K562 (cell line): Measurements from ENCODE around the gene OXSR1. TPM values are rescaled to one million over a fixed set of nuclear protein-coding genes. Genes with fewer than 3 reads are reported as not detected.

Experiments
- BRD4 ChIP-seq: fragments of 200-600 bp; sonication (generic); IDR thresholded peaks from 2 replicates; pipeline ENCODE4 v1.6.1; 2017; ENCODE audit warnings: inconsistent platforms
- CBX5 ChIP-seq: IDR thresholded peaks from 2 replicates; pipeline ENCODE4 v1.6.1; 2014; ENCODE audit warnings: low read depth, borderline replicate concordance
- CHD4 ChIP-seq: fragments of 200-600 bp; sonication (generic); IDR thresholded peaks from 3 replicates; pipeline ENCODE4 v1.6.1; 2012; ENCODE audit warnings: low read depth, mild to moderate bottlenecking, mixed read lengths, low read length, inconsistent platforms; ENCODE audit not compliant: insufficient read depth, insufficient replicate concordance, poor library complexity, severe bottlenecking
- GABPB1 ChIP-seq: sonication (generic); formaldehyde crosslinking; IDR thresholded peaks from 2 replicates; pipeline ENCODE4 v1.8.0; 2022; ENCODE audit warnings: mild to moderate bottlenecking, missing genetic modification reagents
- HNRNPL ChIP-seq: fragments of 200-400 bp; formaldehyde crosslinking; IDR thresholded peaks from 2 replicates; pipeline ENCODE4 v1.6.1; 2017; ENCODE audit warnings: low read depth, mild to moderate bottlenecking, low read length
- JUND ChIP-seq, 2 experiments: IDR thresholded peaks; 2 replicates in 1 of 2; 3 replicates in 1 of 2; pipeline ENCODE4 v1.6.1; 2011; ENCODE audit warnings: borderline replicate concordance in 2 of 2, low read depth in 2 of 2, low read length in 2 of 2, improper control_type of control experiment in 1 of 2, missing biosample characterization in 1 of 2, missing genetic modification characterization in 1 of 2, missing genetic modification reagents in 1 of 2
- MEIS2 ChIP-seq: fragments of 450-650 bp; IDR thresholded peaks from 2 replicates; pipeline ENCODE4 v1.6.1; 2014; ENCODE audit warnings: mild to moderate bottlenecking; ENCODE audit not compliant: partially characterized antibody
- MTA2 ChIP-seq: fragments of 450-650 bp; IDR thresholded peaks from 2 replicates; pipeline ENCODE4 v1.6.1; 2016; ENCODE audit warnings: low read depth
- NEUROD1 ChIP-seq: fragments of 150-350 bp; IDR thresholded peaks from 2 replicates; pipeline ENCODE4 v1.6.1; 2014; ENCODE audit warnings: borderline replicate concordance, low read length, low read depth; ENCODE audit not compliant: partially characterized antibody
- NFE2 ChIP-seq: IDR thresholded peaks from 2 replicates; pipeline ENCODE4 v1.6.1; 2014; ENCODE audit warnings: antibody characterized with exemption, low read depth
- NR2C1 ChIP-seq, 2 experiments: fragments of 450-650 bp; IDR thresholded peaks; 2 replicates each; pipeline ENCODE4 v1.6.1; 2017; ENCODE audit warnings: mild to moderate bottlenecking in 2 of 2, antibody characterized with exemption in 1 of 2, inconsistent platforms in 1 of 2, missing compliant biosample characterization in 1 of 2, missing genetic modification characterization in 1 of 2
- PHF20 ChIP-seq: fragments of 450-650 bp; IDR thresholded peaks from 2 replicates; pipeline ENCODE4 v1.6.1; 2018; ENCODE audit not compliant: partially characterized antibody
- RAD21 ChIP-seq, 2 experiments: fragments of 250-450 bp in 1 of 2; fragments of 450-650 bp in 1 of 2; sonication (Bioruptor Pico) in 1 of 2; formaldehyde crosslinking in 1 of 2; IDR thresholded peaks in 1 of 2; conservative IDR thresholded peaks in 1 of 2; 2 replicates each; pipeline versions ENCODE4 v1.4.0 to v1.8.0; 2020 to 2022; ENCODE audit warnings: mild to moderate bottlenecking in 2 of 2, moderate library complexity in 1 of 2
- RBBP5 ChIP-seq: fragments of 200-600 bp; sonication (generic); IDR thresholded peaks from 2 replicates; pipeline ENCODE4 v1.6.1; 2012; ENCODE audit warnings: borderline replicate concordance, mild to moderate bottlenecking, low read length, control low read depth, inconsistent platforms; ENCODE audit not compliant: insufficient read depth, poor library complexity, severe bottlenecking
- RCOR1 ChIP-seq, 2 experiments: IDR thresholded peaks; 2 replicates each; pipeline ENCODE4 v1.6.1; 2012; ENCODE audit warnings: low read depth in 2 of 2, low read length in 2 of 2, borderline replicate concordance in 1 of 2, improper control_type of control experiment in 1 of 2
- SMAD3 ChIP-seq: fragments of 450-650 bp; formaldehyde crosslinking; conservative IDR thresholded peaks from 2 replicates; pipeline ENCODE4 v1.4.0; 2020; ENCODE audit warnings: mild to moderate bottlenecking
- ZNF197 ChIP-seq: fragments of 200-800 bp; sonication (Bioruptor generic); IDR thresholded peaks from 2 replicates; pipeline ENCODE4 v1.6.1; 2016; ENCODE audit warnings: low read depth, missing genetic modification characterization, missing compliant biosample characterization
- ZNF23 ChIP-seq: fragments of 250-450 bp; sonication (Bioruptor Pico); IDR thresholded peaks from 2 replicates; pipeline ENCODE4 v1.4.0; 2020; ENCODE audit warnings: mild to moderate bottlenecking
- ZNF316 ChIP-seq: fragments of 450-650 bp; IDR thresholded peaks from 2 replicates; pipeline ENCODE4 v1.6.1; 2016
- ZNF76 ChIP-seq: fragments of 250-450 bp; sonication (Bioruptor Pico); IDR thresholded peaks from 2 replicates; pipeline ENCODE4 v1.4.0; 2020; ENCODE audit warnings: mild to moderate bottlenecking, moderate library complexity, borderline replicate concordance
- polyA plus RNA-seq, 8 experiments: library from polyadenylated mRNA; depleted of rRNA in 4 of 8; stranded (reverse) in 5 of 8; unstranded in 3 of 8; fragments of >200 nt; fragmentation: Nextera tagmentation in 2 of 8; fragmentation: Illumina TruSeq in 1 of 8; extraction: Ambion mirVana in 2 of 8; extraction: Trizol in 1 of 8; gene quantifications; 2 replicates each; pipeline versions ENCODE4 v1.2.1 to v1.2.3, GENCODE V29; 2011 to 2014; ENCODE audit warnings: inconsistent platforms in 1 of 8, missing spikeins in 1 of 8
- total RNA-seq, 7 experiments: library from RNA; depleted of rRNA in 6 of 7; stranded (reverse); fragments of >200 nt in 6 of 7; fragmentation: Illumina TruSeq in 2 of 7; extraction: Trizol in 2 of 7; gene quantifications; 2 replicates each; pipeline versions ENCODE4 v1.2.1 to v1.2.3, GENCODE V29; 2011 to 2021; ENCODE audit warnings: low replicate concordance in 1 of 7
- TF ChIP-seq, protein P1 (sequence below): fragments of 250-450 bp; sonication (Bioruptor Pico); IDR thresholded peaks from 2 replicates; pipeline ENCODE4 v1.4.0; 2020; ENCODE audit warnings: mild to moderate bottlenecking, moderate library complexity
- TF ChIP-seq, protein P2 (sequence below): fragments of 450-650 bp; IDR thresholded peaks from 2 replicates; pipeline ENCODE4 v1.6.1; 2016; ENCODE audit warnings: missing biosample characterization, missing genetic modification characterization
- TF ChIP-seq, protein P3 (sequence below), 2 experiments: fragments of 450-650 bp; IDR thresholded peaks; 2 replicates each; pipeline ENCODE4 v1.6.1; 2016

The OXSR1 gene
- total and polyA plus RNA-seq, 9 of the 15 experiments (the other 6 are each of a cell fraction or from before 2014, with no cell fraction given) = 15.7 to 87.6 (median 48.7) TPM

DNA sequence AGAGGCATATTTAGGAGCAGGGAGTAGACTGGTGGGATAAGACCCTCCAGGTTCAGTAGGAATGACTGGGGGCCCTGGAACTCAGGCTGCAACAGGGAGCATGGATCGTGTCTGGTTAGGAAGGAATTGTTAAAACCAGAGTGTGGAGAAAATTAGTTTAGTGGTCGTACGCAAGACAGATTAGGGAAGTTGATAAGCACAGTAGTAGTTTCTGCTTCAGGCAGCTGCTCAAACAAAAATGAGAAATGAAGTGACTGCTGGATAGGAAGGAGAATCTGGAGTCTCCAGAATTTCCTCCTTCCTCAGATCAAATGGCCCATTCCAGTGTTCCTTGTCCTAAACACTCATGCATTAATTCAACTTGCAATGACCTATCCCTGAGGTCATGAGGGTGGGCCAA, 15.6 kb upstream of the OXSR1 start (continued):
- TF ChIP-seq, protein P1, sequence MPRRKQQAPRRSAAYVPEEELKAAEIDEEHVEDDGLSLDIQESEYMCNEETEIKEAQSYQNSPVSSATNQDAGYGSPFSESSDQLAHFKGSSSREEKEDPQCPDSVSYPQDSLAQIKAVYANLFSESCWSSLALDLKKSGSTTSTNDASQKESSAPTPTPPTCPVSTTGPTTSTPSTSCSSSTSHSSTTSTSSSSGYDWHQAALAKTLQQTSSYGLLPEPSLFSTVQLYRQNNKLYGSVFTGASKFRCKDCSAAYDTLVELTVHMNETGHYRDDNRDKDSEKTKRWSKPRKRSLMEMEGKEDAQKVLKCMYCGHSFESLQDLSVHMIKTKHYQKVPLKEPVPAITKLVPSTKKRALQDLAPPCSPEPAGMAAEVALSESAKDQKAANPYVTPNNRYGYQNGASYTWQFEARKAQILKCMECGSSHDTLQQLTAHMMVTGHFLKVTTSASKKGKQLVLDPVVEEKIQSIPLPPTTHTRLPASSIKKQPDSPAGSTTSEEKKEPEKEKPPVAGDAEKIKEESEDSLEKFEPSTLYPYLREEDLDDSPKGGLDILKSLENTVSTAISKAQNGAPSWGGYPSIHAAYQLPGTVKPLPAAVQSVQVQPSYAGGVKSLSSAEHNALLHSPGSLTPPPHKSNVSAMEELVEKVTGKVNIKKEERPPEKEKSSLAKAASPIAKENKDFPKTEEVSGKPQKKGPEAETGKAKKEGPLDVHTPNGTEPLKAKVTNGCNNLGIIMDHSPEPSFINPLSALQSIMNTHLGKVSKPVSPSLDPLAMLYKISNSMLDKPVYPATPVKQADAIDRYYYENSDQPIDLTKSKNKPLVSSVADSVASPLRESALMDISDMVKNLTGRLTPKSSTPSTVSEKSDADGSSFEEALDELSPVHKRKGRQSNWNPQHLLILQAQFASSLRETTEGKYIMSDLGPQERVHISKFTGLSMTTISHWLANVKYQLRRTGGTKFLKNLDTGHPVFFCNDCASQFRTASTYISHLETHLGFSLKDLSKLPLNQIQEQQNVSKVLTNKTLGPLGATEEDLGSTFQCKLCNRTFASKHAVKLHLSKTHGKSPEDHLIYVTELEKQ (CRISPR knock-in tag) = no peak
- TF ChIP-seq MEIS2 (peak; percentile 3), RBBP5 (peak; percentile 74), JUND (IDR thresholded peaks at IDR 0.05; ENCODE audit: borderline replicate concordance, low read depth, low read length) (no peak), JUND (tag; IDR thresholded peaks at IDR 0.05; ENCODE audit: borderline replicate concordance, low read depth, low read length) (peak; percentile 70; the same call in 2 of the 3 replicates), BRD4 (no peak), ZNF197 (no peak), CHD4 (peak; percentile 16), ZNF23 (no peak), GABPB1 (CRISPR knock-in tag) (no peak), NR2C1 (IDR thresholded peaks at IDR 0.05) (no peak), NR2C1 (tag; IDR thresholded peaks at IDR 0.05) (peak; percentile 50; the same call in 1 of the 2 replicates), ZNF316 (no peak), PHF20 (no peak), HNRNPL (no peak), MTA2 (peak; percentile 42; the same call in 1 of the 2 replicates), NEUROD1 (no peak), NFE2 (no peak), ZNF76 (no peak), RAD21 (CRISPR knock-in tag; conservative IDR thresholded peaks at IDR 0.05 in 1 of 2, IDR thresholded peaks at IDR 0.05 in 1 of 2) (0 out of 4 replicates have a peak, but pooled peaks of 1 of the 2 experiments have one; percentile 20), CBX5 (no peak), SMAD3 (CRISPR knock-in tag) (0 out of 2 replicates have a peak, but pooled peaks have one; percentile 56), RCOR1 (IDR thresholded peaks at IDR 0.05; ENCODE audit: borderline replicate concordance in 1 of 2, low read depth in 2 of 2, low read length in 2 of 2) (0 out of 4 replicates have a peak, but pooled peaks of 1 of the 2 experiments have one; percentile 35)
- TF ChIP-seq, protein P2, sequence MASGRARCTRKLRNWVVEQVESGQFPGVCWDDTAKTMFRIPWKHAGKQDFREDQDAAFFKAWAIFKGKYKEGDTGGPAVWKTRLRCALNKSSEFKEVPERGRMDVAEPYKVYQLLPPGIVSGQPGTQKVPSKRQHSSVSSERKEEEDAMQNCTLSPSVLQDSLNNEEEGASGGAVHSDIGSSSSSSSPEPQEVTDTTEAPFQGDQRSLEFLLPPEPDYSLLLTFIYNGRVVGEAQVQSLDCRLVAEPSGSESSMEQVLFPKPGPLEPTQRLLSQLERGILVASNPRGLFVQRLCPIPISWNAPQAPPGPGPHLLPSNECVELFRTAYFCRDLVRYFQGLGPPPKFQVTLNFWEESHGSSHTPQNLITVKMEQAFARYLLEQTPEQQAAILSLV (tag) = no peak
- TF ChIP-seq, protein P3, sequence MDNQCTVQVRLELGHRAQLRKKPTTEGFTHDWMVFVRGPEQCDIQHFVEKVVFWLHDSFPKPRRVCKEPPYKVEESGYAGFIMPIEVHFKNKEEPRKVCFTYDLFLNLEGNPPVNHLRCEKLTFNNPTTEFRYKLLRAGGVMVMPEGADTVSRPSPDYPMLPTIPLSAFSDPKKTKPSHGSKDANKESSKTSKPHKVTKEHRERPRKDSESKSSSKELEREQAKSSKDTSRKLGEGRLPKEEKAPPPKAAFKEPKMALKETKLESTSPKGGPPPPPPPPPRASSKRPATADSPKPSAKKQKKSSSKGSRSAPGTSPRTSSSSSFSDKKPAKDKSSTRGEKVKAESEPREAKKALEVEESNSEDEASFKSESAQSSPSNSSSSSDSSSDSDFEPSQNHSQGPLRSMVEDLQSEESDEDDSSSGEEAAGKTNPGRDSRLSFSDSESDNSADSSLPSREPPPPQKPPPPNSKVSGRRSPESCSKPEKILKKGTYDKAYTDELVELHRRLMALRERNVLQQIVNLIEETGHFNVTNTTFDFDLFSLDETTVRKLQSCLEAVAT (IDR thresholded peaks at IDR 0.05) = peak in 1 of 2 experiments; percentile 61; a peak in 1 of 4 replicates
